HepG2 (cell line): ENCODE data around the gene SERPINB7. TPM values are rescaled to one million over a fixed set of nuclear protein-coding genes. Genes with fewer than 3 reads are reported as not detected.

Experiments
- ATAC-seq: fragments of 200-7000 bp; cut with Tn5 transposase; 3 replicates; pipeline ENCODE4 v1.9.1; 2020; ENCODE audit warnings: mild to moderate bottlenecking, moderate library complexity
- BruUV-seq: library from RNA; stranded (reverse); fragments of 400-500 nt; replicated peaks from 2 replicates; lab custom pipeline; 2021; lab: Mats Ljungman, UMichigan
- CTCF ChIA-PET: fragments of 300-600 bp; formaldehyde crosslinking; extraction: SDS; loops from one replicate; lab custom pipeline; 2021; ENCODE audit warnings: low total read pairs, inconsistent platforms, low intra/inter-chr PET ratio; lab: Yijun Ruan, JAX
- POLR2A ChIA-PET: fragments of 350-600 bp; sonication (Branson Sonifier 250); formaldehyde crosslinking; loops from one replicate; lab custom pipeline; 2020; ENCODE audit warnings: antibody characterized with exemption, inconsistent platforms; lab: Yijun Ruan, JAX
- DNase-seq: peaks from one replicate; pipeline ENCODE4 v3.0.0-alpha.2; 2015; ENCODE audit warnings: low spot score
- FAIRE-seq: peaks from 3 replicates; lab custom pipeline; 2011; peaks lifted over from hg19 to GRCh38; lab: Jason Lieb, UNC
- H2AFZ ChIP-seq: one replicate; pipeline ENCODE4 v1.6.1; 2011; ENCODE audit warnings: low read length, inconsistent platforms
- H3K27ac ChIP-seq: fragments of 300-600 bp; 3 replicates; pipeline ENCODE4 v1.8.0; 2011; ENCODE audit warnings: mixed run types, mild to moderate bottlenecking, mixed read lengths, low read length, inconsistent platforms; ENCODE audit not compliant: insufficient read depth; ENCODE audit errors: extremely low read length
- H3K27me3 ChIP-seq, 2 experiments: fragments of 200-600 bp in 1 of 2; 2 replicates in 1 of 2; 3 replicates in 1 of 2; pipeline versions ENCODE4 v1.6.0 to v1.8.0; 2011; ENCODE audit warnings: low read length in 2 of 2, mild to moderate bottlenecking in 2 of 2, moderate library complexity in 2 of 2, inconsistent platforms in 1 of 2; ENCODE audit not compliant: insufficient read depth in 2 of 2, control insufficient read depth in 1 of 2
- H3K36me3 ChIP-seq, 2 experiments: fragments of 200-600 bp in 1 of 2; replicated peaks in 1 of 2; 2 replicates in 1 of 2; 3 replicates in 1 of 2; pipeline versions ENCODE4 v1.5.1 to v1.8.0; 2011; ENCODE audit warnings: low read length in 2 of 2, inconsistent platforms in 1 of 2; ENCODE audit not compliant: insufficient read depth in 2 of 2, control insufficient read depth in 1 of 2
- H3K4me1 ChIP-seq: 2 replicates; pipeline ENCODE4 v1.5.1; 2012; ENCODE audit warnings: low read length, inconsistent platforms; ENCODE audit not compliant: insufficient read depth
- H3K4me2 ChIP-seq: 2 replicates; pipeline ENCODE4 v1.6.0; 2011; ENCODE audit warnings: low read depth, low read length, inconsistent platforms
- H3K4me3 ChIP-seq, 3 experiments: fragments of 200-600 bp in 1 of 3; sonication (generic), shearing (Covaris generic) in 1 of 3; replicated peaks in 1 of 3; 2 replicates each; pipeline ENCODE4 v1.5.1; 2011 to 2016; ENCODE audit warnings: low read length in 3 of 3, inconsistent platforms in 2 of 3, low read depth in 2 of 3, mild to moderate bottlenecking in 2 of 3, control low read depth in 1 of 3, mixed read lengths in 1 of 3; ENCODE audit not compliant: insufficient read depth in 1 of 3
- H3K79me2 ChIP-seq: one replicate; pipeline ENCODE4 v1.6.1; 2011; ENCODE audit warnings: low read length, inconsistent platforms; ENCODE audit not compliant: insufficient read depth
- H3K9ac ChIP-seq: 2 replicates; pipeline ENCODE4 v1.6.0; 2011; ENCODE audit warnings: mild to moderate bottlenecking, low read depth, low read length, inconsistent platforms; ENCODE audit not compliant: insufficient read depth
- H3K9me3 ChIP-seq: 2 replicates; pipeline ENCODE4 v1.5.1; 2012; ENCODE audit warnings: mild to moderate bottlenecking, low read length
- H4K20me1 ChIP-seq: 2 replicates; pipeline ENCODE4 v1.6.0; 2011; ENCODE audit warnings: inconsistent platforms, mild to moderate bottlenecking, low read length, moderate library complexity; ENCODE audit not compliant: insufficient read depth
- GMEB2 ChIP-seq: IDR thresholded peaks from 2 replicates; pipeline ENCODE4 v1.6.1; 2016; ENCODE audit warnings: missing biosample characterization, missing genetic modification reagents, low read depth
- GZF1 ChIP-seq: sonication (generic); formaldehyde crosslinking; IDR thresholded peaks from 2 replicates; pipeline ENCODE4 v1.5.1; 2020; ENCODE audit warnings: mild to moderate bottlenecking, missing genetic modification reagents
- MAFF ChIP-seq: IDR thresholded peaks from 2 replicates; pipeline ENCODE4 v1.6.1; 2011; ENCODE audit warnings: low read depth, low read length, improper control_type of control experiment
- MAFK ChIP-seq, 2 experiments: IDR thresholded peaks in 1 of 2; conservative IDR thresholded peaks in 1 of 2; 2 replicates each; pipeline ENCODE4 v1.6.1; 2011; ENCODE audit warnings: improper control_type of control experiment in 2 of 2, low read length in 2 of 2
- MZF1 ChIP-seq: sonication (generic); formaldehyde crosslinking; IDR thresholded peaks from 2 replicates; pipeline ENCODE4 v1.8.1; 2023; ENCODE audit warnings: mild to moderate bottlenecking, missing genetic modification reagents, borderline replicate concordance
- PCBP1 ChIP-seq: fragments of 200-400 bp; formaldehyde crosslinking; IDR thresholded peaks from 2 replicates; pipeline ENCODE4 v1.6.1; 2017; ENCODE audit warnings: mild to moderate bottlenecking, low read depth, low read length, borderline replicate concordance
- ZNF235 ChIP-seq: sonication (generic); formaldehyde crosslinking; IDR thresholded peaks from 2 replicates; pipeline ENCODE4 v1.8.1; 2023; ENCODE audit warnings: mild to moderate bottlenecking, missing genetic modification reagents, borderline replicate concordance
- ZNF441 ChIP-seq: sonication (generic); formaldehyde crosslinking; IDR thresholded peaks from 2 replicates; pipeline ENCODE4 v1.7.0; 2021; ENCODE audit warnings: missing genetic modification reagents, borderline replicate concordance
- WGBS: methylation state at CpG from one replicate; pipeline ENCODE4 v1.1.6; 2017; ENCODE audit warnings: low lambda C conversion rate; 5-methylcytosine and 5-hydroxymethylcytosine counted together
- in situ Hi-C: cut with HindIII; loops from 2 replicates; pipeline ENCODE4 v1.10.0; 2017; ENCODE audit warnings: low pct_unique_long_range_greater_than_20kb; ENCODE audit not compliant: extremely low pct_ligation_motif_present
- intact Hi-C: fragments of 100-400 bp; cut with micrococcal nuclease; formaldehyde crosslinking; loops from one replicate; pipeline ENCODE4 v1.10.0; 2022; ENCODE audit not compliant: unreplicated experiment
- polyA plus RNA-seq, 8 experiments: library from polyadenylated mRNA; depleted of rRNA in 3 of 8; stranded (reverse) in 7 of 8; unstranded in 1 of 8; fragments of >200 nt; fragmentation: Illumina TruSeq in 4 of 8; extraction: Trizol in 4 of 8; gene quantifications; 2 replicates each; pipeline versions ENCODE4 v1.2.1 to v1.2.3, GENCODE V29; 2011 to 2016; ENCODE audit warnings: low read depth in 4 of 8, missing spikeins in 1 of 8, mixed read lengths in 1 of 8; ENCODE audit not compliant: insufficient read depth in 1 of 8
- total RNA-seq, 5 experiments: library from RNA; depleted of rRNA; stranded (reverse); fragments of >200 nt; fragmentation: Illumina TruSeq; extraction: Trizol; gene quantifications; 2 replicates each; pipeline ENCODE4 v1.2.3, GENCODE V29; 2016; ENCODE audit warnings: low read depth in 1 of 5

SERPINB7 gene
- total and polyA plus RNA-seq, 2 of the 13 experiments (the other 11 are each of a cell fraction or from before 2014, with no cell fraction given) = not detected

- ATAC-seq = no peak
- Histone ChIP-seq H3K36me3 (no peaks in the 10 kb centered on the region), H3K27ac (no peak overlapping the region)
- 15% methylated on average over 4 of the region's 5 CpGs for WGBS
- CTCF ChIA-PET = no interaction called here
- in situ Hi-C loops = no loop called here
- TF ChIP-seq ZNF441 (no peak), PCBP1 (no peak), ZNF235 (CRISPR knock-in tag) (no peak), GMEB2 (CRISPR knock-in tag) (no peak)
- TF ChIP-seq, all 625 proteins: peak for 0
- H3K4me1 ChIP-seq = no peaks in the 10 kb centered on the region
- DNase-seq (no peak), FAIRE-seq (no peak)
- H2AFZ ChIP-seq = no peak overlapping the region
- no peak overlapping the region for H3K4me2 ChIP-seq
- POLR2A ChIA-PET = no interaction called here
- intact Hi-C loops = no loop called here
- BruUV-seq = no TSS peak
- H3K9me3 ChIP-seq = no peaks in the 10 kb centered on the region
- H4K20me1 ChIP-seq = no peaks in the 10 kb centered on the region
- H3K27me3 ChIP-seq = no peaks in the 10 kb centered on the region; a peak in 1 of 5 replicates
- H3K79me2 ChIP-seq = no peaks in the 10 kb centered on the region
- no peak overlapping the region for H3K9ac ChIP-seq
- no peak overlapping the region for H3K4me3 ChIP-seq
Measured at GRCh38 chr18:63730773-63731172, 44.4 kb upstream of the SERPINB7 start.

- no peaks in the 10 kb centered on the region for H4K20me1 ChIP-seq
- H3K27me3 ChIP-seq = no peaks in the 10 kb centered on the region
- no peaks in the 10 kb centered on the region for H3K9me3 ChIP-seq
- in situ Hi-C loops = no loop called here
- no peaks in the 10 kb centered on the region for H3K79me2 ChIP-seq
- no peak for ATAC-seq
- H3K4me1 ChIP-seq = no peaks in the 10 kb centered on the region
- no peak for DNase-seq
- H3K9ac ChIP-seq = no peak overlapping the region
- H3K27ac ChIP-seq = no peak overlapping the region
- no peak overlapping the region for H3K4me3 ChIP-seq
- intact Hi-C loops = no loop called here
- no TSS peak for BruUV-seq
- TF ChIP-seq MAFF = peak; percentile 48
- peak; percentile 27 to 74; a peak in 3 of 4 replicates for TF ChIP-seq MAFK (conservative IDR thresholded peaks at IDR 0.05 in 1 of 2, IDR thresholded peaks at IDR 0.05 in 1 of 2; ENCODE audit: low read length in 2 of 2)
- TF ChIP-seq MZF1 (CRISPR knock-in tag) = no peak
- no peak for TF ChIP-seq GZF1 (CRISPR knock-in tag)
- ChIA-PET CTCF (no interaction called here), POLR2A (no interaction called here)
- no peak overlapping the region for H2AFZ ChIP-seq
- WGBS = 43% methylated on average over 2 of the region's 3 CpGs
- H3K36me3 ChIP-seq = no peaks in the 10 kb centered on the region
- H3K4me2 ChIP-seq = no peak overlapping the region
- no peak for FAIRE-seq
Measured at GRCh38 chr18:63731215-63731614, 44.0 kb upstream of the SERPINB7 start.
